ENCODE data around the gene SEM1. TPM values are rescaled to one million over a fixed set of nuclear protein-coding genes. Genes with fewer than 3 reads are reported as not detected.

Gene SEM1
- total RNA-seq, 1 experiment from 2014 or later = 79.9 TPM

- no peak overlapping the region for H3K4me3 Mint-ChIP-seq
- H4K8ac ChIP-seq (replicated peaks; ENCODE audit: insufficient read length, low read depth, low read length) = no peak overlapping the region
- H4K20me1 ChIP-seq (ENCODE audit: control insufficient read depth, insufficient read depth, insufficient read length) = no peaks in the 10 kb centered on the region
- H3K4me1 ChIP-seq (ENCODE audit: insufficient read depth, low read length) = peaks cover 8% of the 10 kb centered on the region; the same call in 1 of the 2 replicates
- no peak for TF ChIP-seq CTCF (conservative IDR thresholded peaks at IDR 0.05)
- DNase-seq = no peak
- H3K27ac Mint-ChIP-seq = no peak overlapping the region
- no peak overlapping the region for H2AK5ac ChIP-seq (ENCODE audit: insufficient read length, low read length)
- H3K27me3 Mint-ChIP-seq (ENCODE audit: low read depth) = no peaks in the 10 kb centered on the region
- no peak overlapping the region for H3K56ac ChIP-seq (ENCODE audit: insufficient read length, low read depth, low read length)
- peaks cover 14 to 17% of the 10 kb centered on the region in 2 experiments for H3K4me1 Mint-ChIP-seq
- no peak overlapping the region for H3K4me2 ChIP-seq (ENCODE audit: insufficient read depth, insufficient read length, low read length)
- H2BK5ac ChIP-seq (ENCODE audit: insufficient read length, low read length) = no peak overlapping the region
- no peak overlapping the region for H3T11ph ChIP-seq (ENCODE audit: low read length)
- no peak overlapping the region for H2BK120ac ChIP-seq (ENCODE audit: low read depth, low read length, poor library complexity, severe bottlenecking)
- no peak overlapping the region for H4K5ac ChIP-seq (ENCODE audit: insufficient read length, low read depth, low read length)
- H2AFZ ChIP-seq (ENCODE audit: low read length) = no peak overlapping the region
- no CpG with 5 or more reads among the region's 3 CpGs for whole genome bisulfite sequencing (ENCODE audit: extremely low coverage, insufficient read length, low lambda C conversion rate)
- H3K27me3 ChIP-seq (ENCODE audit: insufficient read depth, low read length) = no peaks in the 10 kb centered on the region
- H2BK12ac ChIP-seq (ENCODE audit: insufficient read length, low read depth, low read length) = no peak overlapping the region
- no peaks in the 10 kb centered on the region for H3K36me3 Mint-ChIP-seq (ENCODE audit: insufficient read depth in 1 of 3, low read depth in 3 of 3)
- no peak overlapping the region for H3K23ac ChIP-seq (ENCODE audit: insufficient read length, low read depth, low read length)
- H2BK20ac ChIP-seq (ENCODE audit: low read depth, low read length, poor library complexity, severe bottlenecking) = no peak overlapping the region
- H3K27ac ChIP-seq (ENCODE audit: insufficient read length, low read depth, low read length) = no peak overlapping the region
- no peak overlapping the region for H3K18ac ChIP-seq (ENCODE audit: insufficient read length, low read depth, low read length)
- no peak overlapping the region for H3K9ac ChIP-seq (ENCODE audit: extremely low read depth, insufficient read length, low read length)
- no peaks in the 10 kb centered on the region for H3K9me3 ChIP-seq (ENCODE audit: control insufficient read depth, low read depth, low read length)
- H3K23me2 ChIP-seq (ENCODE audit: insufficient read length, low read depth, low read length, poor library complexity, severe bottlenecking) = no peaks in the 10 kb centered on the region
- no peak overlapping the region for H4K91ac ChIP-seq (ENCODE audit: insufficient read length, low read depth, low read length)
- H3K79me1 ChIP-seq (ENCODE audit: insufficient read depth, low read depth, low read length, poor library complexity, severe bottlenecking) = no peaks in the 10 kb centered on the region
- H3K14ac ChIP-seq (ENCODE audit: insufficient read depth, low read length) = no peak overlapping the region
- H3K4ac ChIP-seq (ENCODE audit: low read depth, low read length) = no peak overlapping the region
- H2BK15ac ChIP-seq (ENCODE audit: low read depth, low read length) = no peak overlapping the region
- H3K9me3 Mint-ChIP-seq = no peaks in the 10 kb centered on the region
- no peaks in the 10 kb centered on the region for H3K79me2 ChIP-seq (ENCODE audit: insufficient read depth, low read length)
These were observed 28.0 kb upstream of the SEM1 start for GRCh38 chr7:96737545-96738050.

All from H9 (cell line).